Activated CD4-positive, alpha-beta T cell treated with anti-CD3 and anti-CD28 coated beads for 24 hours (primary cell): Measurements from ENCODE around the gene ETFDH.
"Not testable (repeated sequence)": the region's sequence is repeated elsewhere in the genome, so short reads cannot be mapped to it uniquely, and the experiment has no call there.

Source experiments
- DNase-seq, 2 donors: peaks; one replicate each; pipeline ENCODE4 v3.0.0-alpha.2; 2020; ENCODE audit warnings: low read depth in 2 of 2

Gene ETFDH

DNA sequence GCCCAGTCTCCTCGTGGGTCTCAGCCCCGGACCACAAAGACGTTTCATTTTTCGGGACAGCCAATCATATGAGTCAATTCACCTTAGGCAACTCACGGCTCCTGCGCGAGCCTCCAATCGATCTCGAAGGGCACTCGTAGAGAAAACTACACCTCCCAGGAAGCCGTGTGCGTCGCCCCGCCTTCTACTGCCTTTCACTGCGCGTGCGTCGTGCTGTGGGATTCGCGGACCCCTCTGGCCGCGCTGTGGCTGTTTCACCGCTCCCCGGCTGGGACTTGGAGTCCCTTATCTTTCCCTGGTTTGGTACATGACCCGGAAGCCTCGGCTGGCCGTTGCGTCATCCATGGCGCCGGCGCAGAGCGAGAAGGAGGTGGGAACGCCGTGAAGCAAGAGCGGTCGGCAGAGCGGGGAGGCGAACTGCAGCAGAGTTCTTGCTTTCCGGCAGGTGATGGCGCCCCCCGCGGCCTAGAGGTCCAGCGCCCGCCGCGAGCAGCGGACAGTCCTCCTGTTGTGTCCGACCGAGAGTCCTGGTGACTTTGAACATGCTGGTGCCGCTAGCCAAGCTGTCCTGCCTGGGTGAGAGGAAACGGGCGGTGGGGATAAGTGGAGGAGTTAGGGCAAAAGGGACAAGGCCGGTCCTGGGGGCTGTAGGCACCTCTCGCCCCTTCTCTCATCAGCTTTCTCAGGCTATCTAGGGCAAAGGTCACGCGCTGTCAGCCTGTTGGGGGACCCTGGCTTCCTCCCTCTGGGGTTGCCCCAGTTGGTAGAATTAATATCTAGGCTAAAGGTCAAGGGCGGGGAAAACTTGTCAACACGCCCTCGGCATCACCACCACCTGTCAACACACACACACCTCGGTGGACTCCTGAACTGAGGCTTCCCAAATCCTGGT lies at the start of gene ETFDH:
Gene ETFDH, plus strand, starts transcription at position 382 of the 892 bp plus-strand sequence. Its CDS starts 161 bp downstream, at position 543.
- peak; percentile 90 to 95 for DNase-seq

DNA sequence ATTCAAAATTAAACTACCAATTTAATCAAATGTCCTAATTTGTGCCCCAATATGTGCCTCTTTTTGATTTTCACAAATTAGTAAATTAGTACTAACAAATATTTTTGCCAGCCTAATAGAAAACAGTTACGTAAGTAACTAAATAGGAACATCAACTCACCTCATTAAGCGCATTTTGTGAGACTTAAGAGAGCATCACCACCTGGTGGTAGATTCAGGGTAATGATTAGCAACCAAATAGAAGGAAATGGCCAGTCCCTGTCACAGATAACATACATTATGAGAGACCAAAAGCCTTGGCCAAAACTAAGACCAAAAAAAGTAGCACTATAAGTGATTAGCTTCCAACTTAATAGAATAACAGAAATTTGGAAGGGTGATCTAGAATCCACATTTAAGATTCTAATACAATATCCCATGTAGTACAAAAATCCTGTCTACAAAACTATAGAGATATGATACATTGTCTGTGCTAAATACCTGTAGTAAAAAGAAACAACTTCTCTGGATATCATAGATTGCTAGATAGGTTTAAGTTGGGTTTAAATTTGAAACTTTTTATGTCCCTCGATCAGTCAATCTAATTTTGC lies 47.1 kb upstream of the ETFDH start:
- DNase-seq, result no peak

DNA sequence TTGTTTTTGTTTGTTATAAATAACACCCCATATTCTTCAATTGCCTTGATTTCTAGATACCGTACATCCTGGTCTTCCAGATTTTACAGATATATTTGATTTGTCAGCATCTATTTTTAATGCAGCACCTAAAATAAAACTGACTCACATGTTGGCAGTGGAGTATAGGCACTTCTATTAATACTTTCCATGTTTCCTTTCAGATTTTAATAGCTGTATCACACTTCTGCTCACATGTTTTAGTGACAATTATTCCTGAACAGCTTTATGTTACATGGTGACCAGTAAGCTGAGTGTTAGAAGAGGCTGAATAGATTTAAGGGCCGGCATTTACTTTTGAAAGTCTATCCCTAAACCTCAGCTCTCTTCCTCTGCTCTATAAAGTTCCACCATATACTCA lies 46.6 kb upstream of the ETFDH start:
- no peak for DNase-seq

DNA sequence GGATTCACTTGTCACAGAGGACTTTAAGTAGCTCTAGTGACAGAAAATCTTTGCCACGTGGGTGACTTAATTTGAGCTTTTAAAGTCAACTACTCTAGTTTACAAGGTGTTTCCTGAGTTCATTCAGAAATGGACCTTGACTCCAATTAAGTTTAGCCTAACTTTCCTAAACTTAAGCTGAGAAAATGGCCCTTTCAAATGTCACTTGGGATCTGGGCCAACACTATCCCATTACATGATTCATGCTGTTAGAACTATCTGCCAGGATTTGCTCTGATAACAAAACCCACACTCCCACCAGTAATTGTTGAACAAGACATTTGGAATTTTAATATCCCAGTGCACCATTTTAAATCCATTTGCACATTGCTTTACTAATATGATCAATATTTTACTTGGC lies 41.2 kb upstream of the ETFDH start:
- DNase-seq, result no peak

DNA sequence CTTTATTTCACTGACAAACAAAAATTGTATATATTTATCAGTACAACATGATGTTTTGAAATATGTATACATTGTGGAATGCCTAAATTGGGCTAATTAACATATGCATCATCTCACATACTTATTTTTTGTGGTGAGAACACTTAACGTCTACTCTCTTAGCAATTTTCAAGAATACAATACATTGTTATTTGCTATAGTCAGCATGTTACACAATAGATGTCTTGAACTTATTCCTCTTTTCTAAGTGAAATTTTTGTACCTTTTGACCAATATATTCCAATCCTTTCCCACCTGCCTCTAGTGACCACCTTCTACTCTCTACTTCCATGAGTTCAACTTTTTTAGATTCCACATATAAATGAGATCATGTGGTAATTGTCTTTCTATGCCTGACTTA lies 35.5 kb upstream of the ETFDH start:
- DNase-seq, result no peak

DNA sequence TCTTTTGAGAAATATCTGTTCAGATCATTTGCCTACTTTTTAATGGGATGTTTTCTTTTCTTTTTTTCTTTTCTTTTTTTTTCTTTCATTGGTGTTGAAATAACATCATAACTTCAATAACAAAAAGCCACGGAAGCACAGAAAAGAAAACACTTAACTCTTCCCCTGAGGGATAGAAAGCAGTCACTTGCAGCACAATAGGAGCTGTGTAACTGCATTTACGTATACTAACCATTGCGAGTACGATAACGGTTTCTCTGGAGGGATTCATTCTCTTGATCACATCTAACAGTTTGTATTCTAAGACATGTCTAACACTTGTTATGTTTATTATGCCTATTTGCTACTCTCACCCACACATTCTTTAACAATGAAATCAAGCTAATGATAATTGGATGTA lies 27.7 kb upstream of the ETFDH start:
- no peak for DNase-seq

DNA sequence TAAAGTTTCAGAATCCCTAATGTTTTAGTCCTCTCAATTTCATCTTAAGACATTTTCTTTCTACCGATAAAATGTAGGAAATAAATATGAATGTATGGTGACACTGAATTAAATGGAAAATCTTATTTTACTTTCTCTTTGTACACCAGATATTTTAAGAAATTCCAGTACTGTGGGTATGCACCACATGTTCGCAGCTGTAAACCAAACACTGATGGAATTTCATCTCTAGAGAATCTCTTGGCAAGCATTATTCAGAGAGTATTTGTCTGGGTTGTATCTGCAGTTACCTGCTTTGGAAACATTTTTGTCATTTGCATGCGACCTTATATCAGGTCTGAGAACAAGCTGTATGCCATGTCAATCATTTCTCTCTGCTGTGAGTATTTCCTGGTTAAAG lies 27.3 kb upstream of the ETFDH start:
- DNase-seq, result no peak

DNA sequence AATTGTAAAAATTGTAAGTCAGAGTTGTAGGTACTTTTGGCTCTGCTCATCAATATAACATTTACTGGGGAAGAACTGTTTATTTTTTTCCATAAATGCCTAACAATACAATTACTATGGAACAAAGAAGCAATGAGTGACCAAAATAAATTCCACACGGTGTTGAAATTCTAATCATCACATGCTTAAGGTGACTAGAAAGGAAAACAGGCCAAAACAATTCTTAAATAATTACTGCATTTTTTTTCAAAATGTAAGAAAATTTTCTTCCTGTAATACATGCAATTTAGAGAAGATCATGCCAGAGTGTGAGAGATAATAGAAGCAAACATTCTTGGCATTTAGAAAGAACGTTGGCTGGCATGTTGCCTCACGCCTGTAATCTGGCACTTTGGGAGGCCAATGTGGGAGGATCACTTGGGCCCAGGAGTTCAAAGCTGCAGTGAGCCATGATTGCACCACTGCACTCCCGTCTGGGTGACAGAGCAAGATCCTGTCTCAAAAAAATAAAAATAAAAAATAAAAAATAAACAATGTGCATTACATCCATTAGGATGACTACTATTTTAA lies 22.9 kb upstream of the ETFDH start:
- no peak for DNase-seq

DNA sequence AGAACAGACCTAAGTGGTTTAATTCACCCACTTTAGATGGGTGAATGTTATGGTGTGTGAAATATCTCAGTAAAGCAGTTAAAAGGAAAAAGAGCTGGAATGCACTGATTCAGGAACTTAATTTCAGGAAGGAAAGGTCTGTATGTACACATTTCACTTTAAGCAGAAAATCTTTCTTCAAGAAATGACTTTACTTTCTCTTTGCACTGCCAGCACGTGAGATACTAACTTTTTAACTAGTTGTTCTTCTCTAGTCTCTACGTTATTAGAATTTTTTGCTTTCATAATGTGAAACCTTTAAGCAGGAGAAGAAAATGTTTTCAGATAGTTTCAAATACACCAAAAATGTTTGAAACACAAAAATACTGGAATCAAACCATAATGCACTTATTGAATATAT lies 19.2 kb upstream of the ETFDH start:
- DNase-seq, result no peak

DNA sequence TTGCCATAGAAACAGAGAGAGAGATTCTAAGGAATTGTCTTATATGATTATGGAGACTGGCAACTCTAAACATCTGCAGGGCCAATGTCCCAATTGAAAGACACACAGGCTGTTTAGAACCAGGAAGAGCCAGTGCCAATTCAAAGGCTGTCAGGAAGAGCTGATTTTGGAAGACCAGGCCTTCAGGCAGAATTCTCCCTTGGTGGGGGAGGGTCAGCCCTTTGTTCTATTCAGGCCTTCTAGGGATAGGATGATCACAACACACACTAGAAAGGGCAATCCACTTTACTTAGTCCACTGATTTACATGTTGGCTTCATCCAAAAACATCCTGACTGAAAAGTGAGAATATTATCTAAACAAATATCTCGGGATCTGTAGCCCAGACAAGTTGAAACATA lies 15.7 kb upstream of the ETFDH start:
- DNase-seq, result no peak

DNA sequence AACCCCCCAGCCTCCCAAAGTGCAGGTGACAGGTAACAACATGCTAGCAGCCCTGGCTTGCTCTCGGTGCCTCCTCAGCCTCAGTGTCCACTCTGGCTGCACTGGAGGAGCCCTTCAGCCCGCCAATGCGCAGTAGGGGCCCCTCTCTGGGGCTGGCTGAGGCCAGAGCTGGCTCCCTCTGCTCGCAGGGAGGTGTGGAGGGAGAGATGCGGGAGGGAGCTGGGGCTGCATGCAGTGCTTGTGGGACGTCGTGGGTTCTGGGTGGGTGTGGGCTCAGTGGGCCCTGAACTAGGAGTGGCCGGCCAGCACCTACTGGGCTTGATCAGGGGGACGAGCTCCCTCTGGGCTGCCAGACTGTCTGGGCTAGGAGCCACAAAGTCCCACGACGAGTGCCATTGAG lies 14.8 kb upstream of the ETFDH start:
- no peak for DNase-seq

DNA sequence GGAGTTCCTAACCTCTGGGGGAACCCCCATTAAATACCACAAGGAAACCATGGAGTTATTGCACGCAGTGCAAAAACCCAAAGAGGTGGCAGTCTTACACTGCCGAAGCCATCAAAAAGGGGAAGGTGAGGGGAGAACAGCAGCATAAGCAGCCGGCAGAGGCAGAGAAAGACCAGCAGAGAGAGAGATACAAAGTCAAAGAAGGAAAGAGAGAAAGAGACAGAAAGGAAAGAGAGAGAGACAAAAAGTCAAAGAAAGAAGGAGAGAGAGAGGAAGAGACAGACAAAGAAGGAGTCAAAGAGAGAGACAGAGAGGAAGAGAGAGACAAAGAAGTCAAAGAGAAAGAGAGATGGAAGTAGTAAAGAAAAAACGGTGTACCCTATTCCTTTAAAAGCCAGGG lies 8.8 kb upstream of the ETFDH start:
- not testable (repeated sequence) for DNase-seq

DNA sequence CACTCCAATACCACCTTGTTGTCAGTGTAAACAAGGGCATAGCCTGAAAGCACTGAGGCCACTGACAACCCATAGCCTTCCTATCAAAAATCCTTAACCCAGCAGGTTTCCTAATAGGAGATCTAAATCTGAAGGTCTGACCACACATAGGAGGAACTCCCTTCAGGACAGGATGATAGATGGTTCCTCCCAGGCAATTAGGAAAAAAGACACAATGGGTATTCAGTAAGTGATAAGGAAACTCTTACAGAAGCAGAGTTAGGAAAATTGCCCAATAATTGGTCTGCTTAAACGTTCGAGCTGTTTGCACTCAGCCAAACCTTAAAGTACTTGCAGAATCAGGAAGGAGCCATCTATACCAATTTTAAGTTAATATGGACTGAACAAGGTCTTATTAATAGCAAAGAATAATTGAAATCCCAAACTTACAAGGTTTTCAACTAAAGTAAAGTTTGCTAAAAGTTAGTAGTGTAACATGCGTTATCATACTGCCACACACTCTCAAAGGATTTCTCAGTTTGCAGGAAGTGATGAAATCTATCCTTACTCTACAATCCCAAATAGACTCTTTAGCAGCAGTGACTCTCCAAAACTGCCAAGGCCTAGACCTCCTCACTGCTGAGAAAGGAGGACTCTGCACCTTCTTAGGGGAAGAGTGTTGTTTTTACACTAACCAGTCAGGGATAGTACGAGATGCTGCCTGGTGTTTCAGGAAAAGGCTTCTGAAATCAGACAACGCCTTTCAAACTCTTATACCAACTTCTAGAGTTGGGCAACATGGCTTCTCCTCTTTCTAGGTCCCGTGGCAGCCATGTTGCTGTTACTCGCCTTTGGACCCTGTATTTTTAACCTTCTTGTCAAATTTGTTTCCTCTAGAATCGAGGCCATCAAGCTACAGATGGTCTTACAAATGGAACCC lies 8.1 kb upstream of the ETFDH start:
- not testable (repeated sequence) for DNase-seq

DNA sequence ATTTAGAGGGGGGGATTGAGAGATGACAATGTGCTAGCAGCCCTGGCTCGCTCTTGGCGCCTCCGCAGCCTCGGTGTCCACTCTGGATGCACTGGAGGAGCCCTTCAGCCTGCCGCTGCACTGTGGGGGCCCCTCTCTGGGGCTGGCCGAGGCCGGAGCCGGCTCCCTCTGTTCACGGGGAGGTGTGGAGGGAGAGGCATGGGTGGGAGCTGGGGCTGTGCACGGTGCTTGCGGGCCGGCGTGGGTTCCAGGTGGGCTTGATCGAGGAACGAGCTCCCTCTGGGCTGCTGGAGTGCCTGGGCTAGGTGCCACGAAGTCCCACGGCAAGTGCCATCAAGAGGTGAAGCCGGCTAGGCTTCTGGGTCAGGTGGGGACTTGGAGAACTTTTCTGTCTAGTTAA lies 7.3 kb upstream of the ETFDH start:
- no peak for DNase-seq

DNA sequence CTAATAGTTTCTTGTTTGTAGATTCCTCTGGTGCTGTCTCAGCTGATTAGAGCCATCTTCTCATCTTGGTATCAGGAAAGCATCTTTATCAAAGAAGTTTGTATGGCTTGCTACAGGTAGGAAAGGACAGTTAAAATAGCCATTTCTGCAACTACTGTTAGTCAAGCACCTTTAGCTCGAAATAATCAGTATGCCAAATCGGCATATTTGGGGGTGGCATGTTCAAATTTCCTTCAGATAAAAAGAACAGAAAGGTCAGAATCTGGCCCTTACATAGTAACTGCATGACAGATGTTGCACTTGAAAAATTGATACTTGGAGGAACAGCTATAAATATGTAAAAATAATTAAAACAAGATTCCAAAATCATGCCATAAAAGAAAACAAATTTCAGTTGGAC lies 5.2 kb upstream of the ETFDH start:
- no peak for DNase-seq

DNA sequence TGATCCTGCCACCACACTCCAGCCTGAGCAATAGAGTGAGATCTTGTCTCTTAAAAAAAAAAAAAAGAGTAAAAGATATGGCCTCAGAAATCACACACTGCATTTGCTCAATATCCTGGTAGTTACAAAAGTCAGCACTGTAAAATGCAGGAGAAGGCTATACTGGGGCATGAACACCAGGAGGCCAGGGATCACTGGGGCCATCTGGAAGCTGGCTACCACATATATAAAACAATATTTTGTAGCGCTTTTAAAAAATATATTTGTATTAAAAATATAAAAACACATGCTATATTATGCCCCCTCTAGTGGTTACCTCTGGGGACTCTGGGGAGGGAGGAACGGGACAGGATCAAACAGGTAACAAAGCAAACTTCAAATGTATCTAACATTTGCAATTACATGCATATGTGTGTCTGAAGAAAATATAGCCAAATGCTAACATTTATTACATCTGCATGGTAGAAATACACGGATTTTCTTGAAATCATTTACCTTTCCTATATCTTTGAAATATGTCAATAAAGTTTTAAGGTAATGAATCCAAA lies 4.4 kb upstream of the ETFDH start:
- no peak for DNase-seq

DNA sequence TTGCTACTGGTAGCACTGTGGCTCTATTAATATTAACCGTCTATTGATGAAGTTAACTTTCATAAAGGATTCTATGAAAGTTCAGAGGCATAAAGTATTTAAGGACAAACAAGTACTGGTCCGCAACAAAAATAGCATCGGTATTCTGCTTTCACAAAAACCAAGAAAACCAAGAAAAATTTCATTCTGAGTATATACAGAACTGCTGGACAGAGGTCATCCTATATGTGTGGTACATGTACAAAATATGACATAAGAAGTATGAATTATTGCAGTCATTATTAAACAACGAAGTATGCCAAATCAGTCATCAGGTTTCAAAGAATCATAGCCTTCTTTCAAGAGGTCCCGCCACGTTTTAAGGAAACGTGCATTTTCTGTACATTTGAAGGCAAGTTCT lies 2.8 kb upstream of the ETFDH start:
- no peak for DNase-seq

DNA sequence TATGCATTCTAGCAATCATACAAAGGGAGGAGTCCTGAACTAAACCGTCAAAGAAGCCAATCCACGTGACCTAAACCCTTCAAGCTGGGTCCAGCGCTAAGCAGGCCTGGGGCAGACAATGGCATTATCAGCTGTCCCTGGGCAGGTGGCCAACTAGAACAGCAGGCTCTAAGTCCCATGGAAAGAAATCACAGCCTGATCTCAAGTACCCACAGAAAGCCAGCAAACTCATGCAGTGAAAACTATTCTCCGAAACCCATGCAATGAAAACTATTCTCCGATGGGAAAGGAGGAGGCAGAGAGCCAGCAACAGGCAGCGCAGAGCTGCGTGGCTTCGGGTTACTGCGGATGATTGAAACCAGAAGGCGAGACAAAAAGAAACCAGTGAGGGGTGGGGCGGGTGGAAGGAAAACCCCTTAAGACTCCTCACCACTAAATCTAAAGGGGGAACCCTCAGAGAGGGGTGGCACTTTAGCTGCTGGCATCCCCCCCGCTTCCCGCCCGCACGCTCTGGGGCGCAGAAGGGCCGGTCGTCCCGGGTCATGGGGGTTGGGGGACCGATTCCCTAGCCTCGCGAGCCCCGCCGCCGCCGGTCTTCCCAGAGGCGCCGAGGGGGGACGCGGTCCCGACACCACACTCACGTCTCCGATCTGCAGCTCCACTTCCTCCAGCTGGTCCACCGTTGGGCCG lies 976 bp upstream of the ETFDH start:
- peak; percentile 35 to 48 for DNase-seq

DNA sequence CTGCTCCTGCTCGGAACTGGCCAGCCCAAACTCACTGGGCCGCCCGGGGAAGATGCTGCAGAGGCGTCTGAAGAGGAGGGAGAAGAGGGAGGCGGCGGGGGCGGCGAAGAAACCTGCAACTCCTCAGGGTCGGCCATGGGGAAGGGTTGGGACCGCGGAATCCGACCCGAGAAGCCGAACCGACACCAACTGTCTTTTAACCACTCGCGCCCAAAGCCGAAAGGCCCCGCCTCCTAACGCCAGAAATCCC lies 506 bp upstream of the ETFDH start, which contains the start of gene C4orf46:
Gene C4orf46, minus strand, starts transcription at position 223 of the 250 bp plus-strand sequence. Its CDS starts 86 bp downstream, at position 137.
- no peak for DNase-seq

DNA sequence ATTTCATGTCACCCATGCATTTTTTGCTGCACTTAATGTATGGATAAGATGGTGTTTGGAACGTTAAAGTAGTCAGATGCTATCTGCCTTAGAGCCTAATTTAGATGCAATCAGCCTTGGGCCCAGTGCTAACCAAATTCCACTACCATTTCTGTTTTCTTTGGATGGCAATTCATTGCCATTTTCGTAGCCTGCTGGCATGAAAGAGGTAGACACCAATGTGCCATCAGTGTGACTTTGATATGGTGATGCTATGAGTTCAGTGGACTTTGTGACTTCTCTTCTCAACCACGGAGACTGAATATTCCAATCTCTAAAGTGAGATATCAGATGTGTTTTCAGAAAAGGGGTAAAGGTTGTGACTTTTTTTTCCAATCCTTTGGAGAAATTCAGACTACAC lies 1.5 kb downstream of the ETFDH start:
- no peak for DNase-seq

DNA sequence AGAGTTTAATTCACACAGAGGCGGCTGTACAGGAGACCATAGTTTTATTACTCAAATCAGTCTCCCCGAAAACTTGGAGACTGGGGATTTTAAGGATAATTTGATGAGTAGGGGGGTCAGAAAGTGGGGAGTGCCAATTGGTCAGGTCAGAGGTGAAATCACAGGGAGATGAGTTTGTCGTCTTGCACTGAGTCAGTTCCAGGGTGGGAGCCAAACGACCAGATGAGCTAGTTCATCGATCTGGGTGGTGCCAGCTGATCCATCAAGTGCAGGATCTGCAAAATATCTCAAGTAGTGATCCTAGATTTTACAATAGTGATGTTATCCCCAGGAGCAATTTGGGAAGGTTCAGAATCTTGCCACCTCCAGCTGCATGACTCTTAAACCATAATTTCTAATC lies 4.0 kb downstream of the ETFDH start:
- no peak for DNase-seq
